HepG2 (cell line): Measurements from ENCODE around the gene GSG1. TPM values are rescaled to one million over a fixed set of nuclear protein-coding genes. Genes with fewer than 3 reads are reported as not detected.
A peak's percentile ranks its signal among the peaks of the same experiment; 100 is the strongest.

Experiments used
- ATAC-seq: fragments of 200-7000 bp; cut with Tn5 transposase; 3 replicates; pipeline ENCODE4 v1.9.1; 2020; ENCODE audit warnings: mild to moderate bottlenecking, moderate library complexity
- BruUV-seq: library from RNA; stranded (reverse); fragments of 400-500 nt; replicated peaks from 2 replicates; lab custom pipeline; 2021; lab: Mats Ljungman, UMichigan
- CTCF ChIA-PET: fragments of 300-600 bp; formaldehyde crosslinking; extraction: SDS; loops from one replicate; lab custom pipeline; 2021; ENCODE audit warnings: low total read pairs, inconsistent platforms, low intra/inter-chr PET ratio; lab: Yijun Ruan, JAX
- POLR2A ChIA-PET: fragments of 350-600 bp; sonication (Branson Sonifier 250); formaldehyde crosslinking; loops from one replicate; lab custom pipeline; 2020; ENCODE audit warnings: antibody characterized with exemption, inconsistent platforms; lab: Yijun Ruan, JAX
- DNase-seq: peaks from one replicate; pipeline ENCODE4 v3.0.0-alpha.2; 2015; ENCODE audit warnings: low spot score
- FAIRE-seq: peaks from 3 replicates; lab custom pipeline; 2011; peaks lifted over from hg19 to GRCh38; lab: Jason Lieb, UNC
- H2AFZ ChIP-seq: one replicate; pipeline ENCODE4 v1.6.1; 2011; ENCODE audit warnings: low read length, inconsistent platforms
- H3K27ac ChIP-seq: fragments of 300-600 bp; 3 replicates; pipeline ENCODE4 v1.8.0; 2011; ENCODE audit warnings: mixed run types, mild to moderate bottlenecking, mixed read lengths, low read length, inconsistent platforms; ENCODE audit not compliant: insufficient read depth; ENCODE audit errors: extremely low read length
- H3K27me3 ChIP-seq, 2 experiments: fragments of 200-600 bp in 1 of 2; 2 replicates in 1 of 2; 3 replicates in 1 of 2; pipeline versions ENCODE4 v1.6.0 to v1.8.0; 2011; ENCODE audit warnings: low read length in 2 of 2, mild to moderate bottlenecking in 2 of 2, moderate library complexity in 2 of 2, inconsistent platforms in 1 of 2; ENCODE audit not compliant: insufficient read depth in 2 of 2, control insufficient read depth in 1 of 2
- H3K36me3 ChIP-seq, 2 experiments: fragments of 200-600 bp in 1 of 2; replicated peaks in 1 of 2; 2 replicates in 1 of 2; 3 replicates in 1 of 2; pipeline versions ENCODE4 v1.5.1 to v1.8.0; 2011; ENCODE audit warnings: low read length in 2 of 2, inconsistent platforms in 1 of 2; ENCODE audit not compliant: insufficient read depth in 2 of 2, control insufficient read depth in 1 of 2
- H3K4me1 ChIP-seq: 2 replicates; pipeline ENCODE4 v1.5.1; 2012; ENCODE audit warnings: low read length, inconsistent platforms; ENCODE audit not compliant: insufficient read depth
- H3K4me2 ChIP-seq: 2 replicates; pipeline ENCODE4 v1.6.0; 2011; ENCODE audit warnings: low read depth, low read length, inconsistent platforms
- H3K4me3 ChIP-seq, 3 experiments: fragments of 200-600 bp in 1 of 3; sonication (generic), shearing (Covaris generic) in 1 of 3; replicated peaks in 1 of 3; 2 replicates each; pipeline ENCODE4 v1.5.1; 2011 to 2016; ENCODE audit warnings: low read length in 3 of 3, inconsistent platforms in 2 of 3, low read depth in 2 of 3, mild to moderate bottlenecking in 2 of 3, control low read depth in 1 of 3, mixed read lengths in 1 of 3; ENCODE audit not compliant: insufficient read depth in 1 of 3
- H3K79me2 ChIP-seq: one replicate; pipeline ENCODE4 v1.6.1; 2011; ENCODE audit warnings: low read length, inconsistent platforms; ENCODE audit not compliant: insufficient read depth
- H3K9ac ChIP-seq: 2 replicates; pipeline ENCODE4 v1.6.0; 2011; ENCODE audit warnings: mild to moderate bottlenecking, low read depth, low read length, inconsistent platforms; ENCODE audit not compliant: insufficient read depth
- H3K9me3 ChIP-seq: 2 replicates; pipeline ENCODE4 v1.5.1; 2012; ENCODE audit warnings: mild to moderate bottlenecking, low read length
- H4K20me1 ChIP-seq: 2 replicates; pipeline ENCODE4 v1.6.0; 2011; ENCODE audit warnings: inconsistent platforms, mild to moderate bottlenecking, low read length, moderate library complexity; ENCODE audit not compliant: insufficient read depth
- DPF2 ChIP-seq: sonication (generic); formaldehyde crosslinking; IDR thresholded peaks from 2 replicates; pipeline ENCODE4 v1.4.0; 2020; ENCODE audit warnings: mild to moderate bottlenecking, low read depth, missing genetic modification reagents, borderline replicate concordance
- MAFK ChIP-seq, 2 experiments: IDR thresholded peaks in 1 of 2; conservative IDR thresholded peaks in 1 of 2; 2 replicates each; pipeline ENCODE4 v1.6.1; 2011; ENCODE audit warnings: improper control_type of control experiment in 2 of 2, low read length in 2 of 2
- TCF7 ChIP-seq: sonication (generic); IDR thresholded peaks from 2 replicates; pipeline ENCODE4 v1.6.1; 2016; ENCODE audit warnings: antibody characterized with exemption, low read depth
- ZNF546 ChIP-seq: sonication (generic); formaldehyde crosslinking; conservative IDR thresholded peaks from 2 replicates; pipeline ENCODE4 v1.8.1; 2023; ENCODE audit warnings: mild to moderate bottlenecking, missing genetic modification reagents
- WGBS: methylation state at CpG from one replicate; pipeline ENCODE4 v1.1.6; 2017; ENCODE audit warnings: low lambda C conversion rate; 5-methylcytosine and 5-hydroxymethylcytosine counted together
- in situ Hi-C: cut with HindIII; loops from 2 replicates; pipeline ENCODE4 v1.10.0; 2017; ENCODE audit warnings: low pct_unique_long_range_greater_than_20kb; ENCODE audit not compliant: extremely low pct_ligation_motif_present
- intact Hi-C: fragments of 100-400 bp; cut with micrococcal nuclease; formaldehyde crosslinking; loops from one replicate; pipeline ENCODE4 v1.10.0; 2022; ENCODE audit not compliant: unreplicated experiment
- polyA plus RNA-seq, 8 experiments: library from polyadenylated mRNA; depleted of rRNA in 3 of 8; stranded (reverse) in 7 of 8; unstranded in 1 of 8; fragments of >200 nt; fragmentation: Illumina TruSeq in 4 of 8; extraction: Trizol in 4 of 8; gene quantifications; 2 replicates each; pipeline versions ENCODE4 v1.2.1 to v1.2.3, GENCODE V29; 2011 to 2016; ENCODE audit warnings: low read depth in 4 of 8, missing spikeins in 1 of 8, mixed read lengths in 1 of 8; ENCODE audit not compliant: insufficient read depth in 1 of 8
- total RNA-seq, 5 experiments: library from RNA; depleted of rRNA; stranded (reverse); fragments of >200 nt; fragmentation: Illumina TruSeq; extraction: Trizol; gene quantifications; 2 replicates each; pipeline ENCODE4 v1.2.3, GENCODE V29; 2016; ENCODE audit warnings: low read depth in 1 of 5
- TF ChIP-seq, protein P1 (sequence below): sonication (generic); formaldehyde crosslinking; IDR thresholded peaks from 2 replicates; pipeline ENCODE4 v1.4.0; 2020; ENCODE audit warnings: missing genetic modification reagents, mild to moderate bottlenecking, borderline replicate concordance

The GSG1 gene
- total and polyA plus RNA-seq, 2 of the 13 experiments (the other 11 are each of a cell fraction or from before 2014, with no cell fraction given) = not detected

DNA sequence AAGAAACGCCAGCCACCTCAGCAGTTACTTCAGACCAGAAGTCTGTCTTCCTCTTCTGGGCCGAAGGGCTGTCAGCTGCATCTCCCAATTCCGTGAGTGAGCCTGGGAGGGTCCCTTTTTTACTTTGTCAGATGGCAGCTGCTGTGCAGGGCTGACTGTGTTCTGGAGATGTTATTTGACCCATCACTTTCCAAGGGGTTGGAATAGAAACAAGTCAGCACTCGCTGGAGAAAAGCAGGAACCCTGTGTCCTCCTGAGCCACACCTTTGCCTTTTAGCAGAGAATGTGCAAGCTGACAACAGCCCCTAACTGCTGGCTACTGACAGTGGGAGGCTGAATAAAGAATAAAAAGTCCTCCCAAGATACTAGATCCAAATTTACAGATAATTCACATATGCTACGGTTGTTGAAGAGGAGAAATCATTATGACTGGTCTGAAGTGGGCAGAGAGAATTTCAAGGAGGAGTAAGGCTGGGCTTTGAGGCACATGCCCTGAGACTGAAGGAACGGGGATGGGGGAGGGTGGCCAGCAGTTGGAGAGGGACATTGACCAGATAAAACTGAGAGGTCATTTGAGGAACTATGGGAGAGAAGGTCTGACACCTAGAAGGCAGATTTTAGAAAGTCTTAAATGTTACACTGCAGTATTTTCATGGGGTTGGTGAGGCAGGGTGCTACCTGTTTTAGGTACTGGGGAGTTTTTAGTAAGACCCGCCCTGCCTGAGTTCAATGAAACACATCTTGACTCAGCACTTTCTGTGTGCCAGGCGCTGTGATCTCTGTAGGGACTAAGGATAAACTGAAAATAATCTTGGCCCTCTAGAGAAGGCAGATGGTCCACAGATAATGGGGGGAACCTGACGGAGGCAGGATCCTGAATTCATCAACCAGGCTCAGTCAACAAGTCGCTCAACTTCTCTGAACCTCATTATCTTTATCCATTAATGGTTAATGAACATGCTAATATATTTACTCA, 31.9 kb downstream of the GSG1 start:
- DNase-seq = no peak
- no peak overlapping the region for H3K4me2 ChIP-seq
- in situ Hi-C loops = no loop called here
- BruUV-seq = no TSS peak
- no peaks in the 10 kb centered on the region for H3K79me2 ChIP-seq
- 85% methylated on average over 10 of the region's 10 CpGs for WGBS
- CTCF ChIA-PET = no interaction called here
- intact Hi-C loops = no loop called here
- no peak overlapping the region for H3K4me3 ChIP-seq
- H3K9me3 ChIP-seq = no peaks in the 10 kb centered on the region
- no peaks in the 10 kb centered on the region for H3K27me3 ChIP-seq
- no peaks in the 10 kb centered on the region for H3K4me1 ChIP-seq
- H3K9ac ChIP-seq = no peak overlapping the region
- no peaks in the 10 kb centered on the region for H4K20me1 ChIP-seq
- TF ChIP-seq DPF2 = no peak
- TF ChIP-seq TCF7 = no peak
- TF ChIP-seq ZNF546 (CRISPR knock-in tag) = no peak
- TF ChIP-seq, protein P1, sequence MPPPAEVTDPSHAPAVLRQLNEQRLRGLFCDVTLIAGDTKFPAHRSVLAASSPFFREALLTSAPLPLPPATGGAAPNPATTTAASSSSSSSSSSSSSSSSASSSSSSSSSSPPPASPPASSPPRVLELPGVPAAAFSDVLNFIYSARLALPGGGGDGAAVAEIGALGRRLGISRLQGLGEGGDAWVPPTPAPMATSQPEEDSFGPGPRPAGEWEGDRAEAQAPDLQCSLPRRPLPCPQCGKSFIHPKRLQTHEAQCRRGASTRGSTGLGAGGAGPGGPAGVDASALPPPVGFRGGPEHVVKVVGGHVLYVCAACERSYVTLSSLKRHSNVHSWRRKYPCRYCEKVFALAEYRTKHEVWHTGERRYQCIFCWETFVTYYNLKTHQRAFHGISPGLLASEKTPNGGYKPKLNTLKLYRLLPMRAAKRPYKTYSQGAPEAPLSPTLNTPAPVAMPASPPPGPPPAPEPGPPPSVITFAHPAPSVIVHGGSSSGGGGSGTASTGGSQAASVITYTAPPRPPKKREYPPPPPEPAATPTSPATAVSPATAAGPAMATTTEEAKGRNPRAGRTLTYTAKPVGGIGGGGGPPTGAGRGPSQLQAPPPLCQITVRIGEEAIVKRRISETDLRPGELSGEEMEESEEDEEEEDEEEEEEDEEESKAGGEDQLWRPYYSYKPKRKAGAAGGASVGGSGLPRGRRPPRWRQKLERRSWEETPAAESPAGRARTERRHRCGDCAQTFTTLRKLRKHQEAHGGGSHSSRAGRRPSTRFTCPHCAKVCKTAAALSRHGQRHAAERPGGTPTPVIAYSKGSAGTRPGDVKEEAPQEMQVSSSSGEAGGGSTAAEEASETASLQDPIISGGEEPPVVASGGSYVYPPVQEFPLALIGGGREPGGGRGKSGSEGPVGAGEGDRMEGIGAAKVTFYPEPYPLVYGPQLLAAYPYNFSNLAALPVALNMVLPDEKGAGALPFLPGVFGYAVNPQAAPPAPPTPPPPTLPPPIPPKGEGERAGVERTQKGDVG (CRISPR knock-in tag) = no peak
- 0 out of 4 replicates have a peak, but pooled peaks of 1 of the 2 experiments have one; percentile 5 for TF ChIP-seq MAFK (conservative IDR thresholded peaks at IDR 0.05 in 1 of 2, IDR thresholded peaks at IDR 0.05 in 1 of 2; ENCODE audit: low read length in 2 of 2)
- H3K27ac ChIP-seq = no peak overlapping the region
- H3K36me3 ChIP-seq = peaks cover 2 to 27% of the 10 kb centered on the region in 2 experiments; a peak in 4 of 5 replicates
- H2AFZ ChIP-seq = no peak overlapping the region
- POLR2A ChIA-PET = no interaction called here
- ATAC-seq = no peak
- no peak for FAIRE-seq
